Immature natural killer cell (primary cell): Measurements from ENCODE around the gene LY6G6D. TPM values are rescaled to one million over a fixed set of nuclear protein-coding genes. Genes with fewer than 3 reads are reported as not detected.

Experiments used
- DNase-seq, 3 donors: peaks; one replicate each; pipeline ENCODE4 v3.0.0; 2022; ENCODE audit warnings: mixed read lengths in 1 of 3
- H3K27ac Mint-ChIP-seq, 6 donors: one replicate each; pipeline ENCODE4 v1.8.0; 2020; ENCODE audit warnings: mixed read lengths in 6 of 6, mild to moderate bottlenecking in 5 of 6, inconsistent platforms in 4 of 6, moderate library complexity in 3 of 6
- H3K27me3 Mint-ChIP-seq, 3 donors: one replicate each; pipeline ENCODE4 v1.8.0; 2020 to 2021; ENCODE audit warnings: low read depth in 3 of 3, mild to moderate bottlenecking in 3 of 3, mixed read lengths in 3 of 3, moderate library complexity in 3 of 3, inconsistent platforms in 1 of 3
- H3K36me3 Mint-ChIP-seq, 3 donors: one replicate each; pipeline ENCODE4 v1.8.0; 2020; ENCODE audit warnings: mixed read lengths in 3 of 3, inconsistent platforms in 2 of 3, mild to moderate bottlenecking in 2 of 3
- H3K4me1 Mint-ChIP-seq, 2 donors: one replicate each; pipeline ENCODE4 v1.8.0; 2020; ENCODE audit warnings: inconsistent platforms in 2 of 2, mild to moderate bottlenecking in 2 of 2, mixed read lengths in 2 of 2, moderate library complexity in 1 of 2
- H3K4me3 Mint-ChIP-seq, 5 donors: one replicate each; pipeline ENCODE4 v1.8.0; 2020; ENCODE audit warnings: mild to moderate bottlenecking in 5 of 5, mixed read lengths in 5 of 5, inconsistent platforms in 3 of 5, moderate library complexity in 3 of 5
- H3K9me3 Mint-ChIP-seq, 6 donors: one replicate each; pipeline ENCODE4 v1.8.0; 2020; ENCODE audit warnings: mild to moderate bottlenecking in 6 of 6, mixed read lengths in 6 of 6, inconsistent platforms in 4 of 6, moderate library complexity in 3 of 6
- polyA plus RNA-seq, 3 donors: library from polyadenylated mRNA; unstranded; fragments of 300-500 nt; fragmentation: Illumina TruSeq; gene quantifications; one replicate each; pipeline ENCODE4 v1.2.3, GENCODE V29; 2021

The LY6G6D gene
- polyA plus RNA-seq, 3 donors from 2014 or later, result not detected

- Mint-ChIP-seq H3K27ac (no peak overlapping the region), H3K4me1 (no peaks in the 10 kb centered on the region), H3K4me3 (no peak overlapping the region), H3K9me3 (no peaks in the 10 kb centered on the region), H3K27me3 (peaks cover 0 to 2% (median 0%) of the 10 kb centered on the region in 3 donors), H3K36me3 (peaks cover 12 to 30% (median 16%) of the 10 kb centered on the region in 3 donors)
- no peak for DNase-seq
These were observed 46.2 kb downstream of the LY6G6D start for GRCh38 chr6:31761343-31761742.

GRCh38 chr6:31762356-31762755, 47.2 kb downstream of the LY6G6D start, which contains the start of gene SAPCD1:
Gene SAPCD1 (plus strand): TSS chr6:31762656. CDS start chr6:31763055, 399 bp downstream.
- DNase-seq, result no peak
- H3K9me3 Mint-ChIP-seq, result no peaks in the 10 kb centered on the region
- H3K27me3 Mint-ChIP-seq, result peaks cover 0 to 2% (median 1%) of the 10 kb centered on the region in 3 donors
- H3K4me3 Mint-ChIP-seq, result no peak within 1 kb of the TSS
- peaks cover 12 to 30% (median 16%) of the 10 kb centered on the region in 3 donors for H3K36me3 Mint-ChIP-seq
- peak within 1 kb of the TSS in 1 of 6 donors; percentile 45 for H3K27ac Mint-ChIP-seq
- H3K4me1 Mint-ChIP-seq, result no peaks in the 10 kb centered on the region

GRCh38 chr6:31762878-31763618, 47.9 kb downstream of the LY6G6D start:
- H3K4me3 Mint-ChIP-seq, result no peak overlapping the region

GRCh38 chr6:31763619-31763940, 48.4 kb downstream of the LY6G6D start:
- DNase-seq, result no peak
- Mint-ChIP-seq H3K4me1 (no peaks in the 10 kb centered on the region), H3K9me3 (no peaks in the 10 kb centered on the region), H3K36me3 (peaks cover 12 to 30% (median 16%) of the 10 kb centered on the region in 3 donors), H3K27ac (peak overlapping the region in 1 of 6 donors; percentile 82), H3K27me3 (peaks cover 0 to 1% (median 0%) of the 10 kb centered on the region in 3 donors), H3K4me3 (no peak overlapping the region)

More at GRCh38 chr6:31762878-31763618, 47.9 kb downstream of the LY6G6D start:
- H3K4me1 Mint-ChIP-seq, result no peaks in the 10 kb centered on the region
- H3K9me3 Mint-ChIP-seq, result no peaks in the 10 kb centered on the region
- peaks cover 12 to 30% (median 16%) of the 10 kb centered on the region in 3 donors for H3K36me3 Mint-ChIP-seq
- H3K27me3 Mint-ChIP-seq, result peaks cover 0 to 1% (median under 1%) of the 10 kb centered on the region in 3 donors
- no peak for DNase-seq
- H3K27ac Mint-ChIP-seq, result no peak overlapping the region

GRCh38 chr6:31764198-31764597, 49.0 kb downstream of the LY6G6D start:
- peaks cover 0 to 1% (median 0%) of the 10 kb centered on the region in 3 donors for H3K27me3 Mint-ChIP-seq
- H3K9me3 Mint-ChIP-seq, result no peaks in the 10 kb centered on the region
- peak overlapping the region in 1 of 6 donors; percentile 55 for H3K27ac Mint-ChIP-seq
- H3K36me3 Mint-ChIP-seq, result peaks cover 12 to 24% (median 13%) of the 10 kb centered on the region in 3 donors
- DNase-seq, result no peak
- no peak overlapping the region for H3K4me3 Mint-ChIP-seq
- peaks cover 0 to 1% of the 10 kb centered on the region in 2 donors for H3K4me1 Mint-ChIP-seq

- peaks cover 0 to 1% (median 0%) of the 10 kb centered on the region in 3 donors for H3K27me3 Mint-ChIP-seq
- H3K27ac Mint-ChIP-seq, result no peak overlapping the region
- H3K4me3 Mint-ChIP-seq, result no peak overlapping the region
- H3K9me3 Mint-ChIP-seq, result no peaks in the 10 kb centered on the region
- DNase-seq, result no peak
- H3K4me1 Mint-ChIP-seq, result peaks cover 7 to 8% of the 10 kb centered on the region in 2 donors
- H3K36me3 Mint-ChIP-seq, result peaks cover 5 to 14% (median 8%) of the 10 kb centered on the region in 3 donors
These were observed 50.4 kb downstream of the LY6G6D start for GRCh38 chr6:31765559-31765909.

- DNase-seq, result no peak
- H3K27me3 Mint-ChIP-seq, result peaks cover 0 to 1% (median 0%) of the 10 kb centered on the region in 3 donors
- no peak overlapping the region for H3K4me3 Mint-ChIP-seq
- H3K27ac Mint-ChIP-seq, result no peak overlapping the region
- H3K9me3 Mint-ChIP-seq, result no peaks in the 10 kb centered on the region
- H3K4me1 Mint-ChIP-seq, result peaks cover 9 to 10% of the 10 kb centered on the region in 2 donors
- H3K36me3 Mint-ChIP-seq, result peaks cover 0 to 8% (median 3%) of the 10 kb centered on the region in 3 donors
These were observed 51.0 kb downstream of the LY6G6D start for GRCh38 chr6:31765910-31766794.

GRCh38 chr6:31767096-31767645, 52.0 kb downstream of the LY6G6D start:
- Mint-ChIP-seq H3K4me1 (peaks cover 14 to 17% of the 10 kb centered on the region in 2 donors), H3K9me3 (no peaks in the 10 kb centered on the region), H3K27me3 (peaks cover 0 to 1% (median 0%) of the 10 kb centered on the region in 3 donors), H3K4me3 (no peak overlapping the region), H3K36me3 (peaks cover 0 to 3% (median 3%) of the 10 kb centered on the region in 3 donors), H3K27ac (no peak overlapping the region)
- DNase-seq, result no peak

Other genes starting within 250 kb of the LY6G6D start
- 10 to 100 TPM in 2 of 3 donors, 1 to 10 TPM in 1; 7.4 to 15.2 (median 10.3) TPM for gene MICB, start 217.2 kb upstream of the LY6G6D start, polyA plus RNA-seq
- gene MCCD1, start 186.4 kb upstream of the LY6G6D start, polyA plus RNA-seq, result not detected
- 10 to 100 TPM; 49.7 to 71.6 (median 56.2) TPM for gene DDX39B, start 173.3 kb upstream of the LY6G6D start, polyA plus RNA-seq
- gene ATP6V1G2, start 168.7 kb upstream of the LY6G6D start, polyA plus RNA-seq, result not detected
- 10 to 100 TPM in 2 of 3 donors, 1 to 10 TPM in 1; 5.0 to 15.0 (median 13.6) TPM for gene NFKBIL1, start 167.7 kb upstream of the LY6G6D start, polyA plus RNA-seq
- gene LTA, start 143.1 kb upstream of the LY6G6D start, polyA plus RNA-seq, result 1 to 10 TPM; 1.4 to 6.6 (median 3.1) TPM
- 1 to 10 TPM; 2.1 to 5.9 (median 5.6) TPM for gene TNF, start 139.8 kb upstream of the LY6G6D start, polyA plus RNA-seq
- gene LTB, start 132.9 kb upstream of the LY6G6D start, polyA plus RNA-seq, result 100 to 1,000 TPM; 132 to 137 (median 133) TPM
- gene LST1, start 129.1 kb upstream of the LY6G6D start, polyA plus RNA-seq, result 10 to 100 TPM; 20.3 to 44.8 (median 42.3) TPM
- gene NCR3, start 122.3 kb upstream of the LY6G6D start, polyA plus RNA-seq, result 100 to 1,000 TPM; 393 to 414 (median 409) TPM
- 10 to 100 TPM in 2 of 3 donors, 1 to 10 TPM in 1; 6.6 to 44.1 (median 40.3) TPM for gene AIF1, start 100.1 kb upstream of the LY6G6D start, polyA plus RNA-seq
- 10 to 100 TPM in 1 of 3 donors, 1 to 10 TPM in 1, not detected in 1; 2.3 to 13.4 TPM for gene PRRC2A, start 94.6 kb upstream of the LY6G6D start, polyA plus RNA-seq
- 10 to 100 TPM in 2 of 3 donors, 1 to 10 TPM in 1; 8.5 to 22.7 (median 16.2) TPM for gene BAG6, start 62.7 kb upstream of the LY6G6D start, polyA plus RNA-seq
- gene APOM, start 59.5 kb upstream of the LY6G6D start, polyA plus RNA-seq, result 1 to 10 TPM; 1.8 to 5.7 (median 3.9) TPM
- 10 to 100 TPM; 23.6 to 41.6 (median 26.3) TPM for gene C6orf47, start 54.6 kb upstream of the LY6G6D start, polyA plus RNA-seq
- gene GPANK1, start 50.4 kb upstream of the LY6G6D start, polyA plus RNA-seq, result 10 to 100 TPM; 17.2 to 29.3 (median 22.9) TPM
- gene CSNK2B, start 49.3 kb upstream of the LY6G6D start, polyA plus RNA-seq, result 100 to 1,000 TPM; 253 to 291 (median 289) TPM
- gene LY6G5B, start 45.4 kb upstream of the LY6G6D start, polyA plus RNA-seq, result 1 to 10 TPM in 1 of 3 donors, under 1 TPM in 2; 0.44 to 1.8 (median 0.47) TPM
- gene LY6G5C, start 34.3 kb upstream of the LY6G6D start, polyA plus RNA-seq, result 1 to 10 TPM; 4.6 to 9.7 (median 6.1) TPM
- gene ABHD16A, start 12.0 kb upstream of the LY6G6D start, polyA plus RNA-seq, result 10 to 100 TPM; 43.6 to 53.7 (median 47.0) TPM
- 1 to 10 TPM in 1 of 3 donors, not detected in 2; 2.5 TPM for gene LY6G6F, start 8.5 kb upstream of the LY6G6D start, polyA plus RNA-seq
- gene LY6G6C, start 6.4 kb downstream of the LY6G6D start, polyA plus RNA-seq, result not detected
- 10 to 100 TPM in 1 of 3 donors, 1 to 10 TPM in 2; 2.6 to 10.9 (median 6.3) TPM for gene MPIG6B, start 8.0 kb downstream of the LY6G6D start, polyA plus RNA-seq
- gene DDAH2, start 14.0 kb downstream of the LY6G6D start, polyA plus RNA-seq, result 100 to 1,000 TPM in 1 of 3 donors, 10 to 100 TPM in 2; 58.5 to 112 (median 74.9) TPM
- gene CLIC1, start 21.2 kb downstream of the LY6G6D start, polyA plus RNA-seq, result 1,000 to 10,000 TPM; 1,179 to 1,674 (median 1,350) TPM
- gene MSH5, start 24.7 kb downstream of the LY6G6D start, polyA plus RNA-seq, result 1 to 10 TPM in 2 of 3 donors, not detected in 1; 2.1 to 2.5 TPM
- gene SAPCD1, start 47.3 kb downstream of the LY6G6D start, polyA plus RNA-seq, result not detected
- gene VWA7, start 62.0 kb downstream of the LY6G6D start, polyA plus RNA-seq, result 1 to 10 TPM in 1 of 3 donors, under 1 TPM in 2; 0.21 to 1.8 (median 0.93) TPM
- gene VARS1, start 80.4 kb downstream of the LY6G6D start, polyA plus RNA-seq, result 10 to 100 TPM; 26.5 to 44.6 (median 28.8) TPM
- gene LSM2, start 91.6 kb downstream of the LY6G6D start, polyA plus RNA-seq, result 10 to 100 TPM; 77.7 to 97.1 (median 94.6) TPM
- 1 to 10 TPM in 2 of 3 donors, under 1 TPM in 1; 0.70 to 3.8 (median 2.4) TPM for gene HSPA1L, start 99.9 kb downstream of the LY6G6D start, polyA plus RNA-seq
- gene HSPA1A, start 100.2 kb downstream of the LY6G6D start, polyA plus RNA-seq, result 10 to 100 TPM in 2 of 3 donors, 1 to 10 TPM in 1; 9.7 to 81.3 (median 22.5) TPM
- gene HSPA1B, start 112.4 kb downstream of the LY6G6D start, polyA plus RNA-seq, result 1 to 10 TPM; 1.5 to 3.2 (median 1.9) TPM
- 10 to 100 TPM; 37.5 to 44.9 (median 40.5) TPM for gene NEU1, start 147.5 kb downstream of the LY6G6D start, polyA plus RNA-seq
- gene SLC44A4, start 163.6 kb downstream of the LY6G6D start, polyA plus RNA-seq, result not detected
- 10 to 100 TPM; 18.8 to 52.1 (median 21.5) TPM for gene EHMT2, start 182.3 kb downstream of the LY6G6D start, polyA plus RNA-seq
- gene ZBTB12, start 186.7 kb downstream of the LY6G6D start, polyA plus RNA-seq, result not detected
- under 1 TPM in 1 of 3 donors, not detected in 2; 0.74 TPM for gene C2, start 212.4 kb downstream of the LY6G6D start, polyA plus RNA-seq
- gene CFB, start 230.7 kb downstream of the LY6G6D start, polyA plus RNA-seq, result under 1 TPM in 1 of 3 donors, not detected in 2; 0.27 TPM
- 10 to 100 TPM; 73.3 to 84.6 (median 76.9) TPM for gene NELFE, start 243.6 kb downstream of the LY6G6D start, polyA plus RNA-seq
- gene SKIC2, start 243.8 kb downstream of the LY6G6D start, polyA plus RNA-seq, result 10 to 100 TPM; 14.1 to 20.6 (median 19.3) TPM